ENCODE measurements around the gene ZNF341.
"Not testable (repeated sequence)": the region's sequence is repeated elsewhere in the genome, so short reads cannot be mapped to it uniquely, and the experiment has no call there.

Gene ZNF341

GRCh38 chr20:33753763-33754162 lies 22.0 kb downstream of the ZNF341 start:
- DNase-seq (ENCODE audit: low spot score) = no peak
- TF ChIP-seq, protein P1, sequence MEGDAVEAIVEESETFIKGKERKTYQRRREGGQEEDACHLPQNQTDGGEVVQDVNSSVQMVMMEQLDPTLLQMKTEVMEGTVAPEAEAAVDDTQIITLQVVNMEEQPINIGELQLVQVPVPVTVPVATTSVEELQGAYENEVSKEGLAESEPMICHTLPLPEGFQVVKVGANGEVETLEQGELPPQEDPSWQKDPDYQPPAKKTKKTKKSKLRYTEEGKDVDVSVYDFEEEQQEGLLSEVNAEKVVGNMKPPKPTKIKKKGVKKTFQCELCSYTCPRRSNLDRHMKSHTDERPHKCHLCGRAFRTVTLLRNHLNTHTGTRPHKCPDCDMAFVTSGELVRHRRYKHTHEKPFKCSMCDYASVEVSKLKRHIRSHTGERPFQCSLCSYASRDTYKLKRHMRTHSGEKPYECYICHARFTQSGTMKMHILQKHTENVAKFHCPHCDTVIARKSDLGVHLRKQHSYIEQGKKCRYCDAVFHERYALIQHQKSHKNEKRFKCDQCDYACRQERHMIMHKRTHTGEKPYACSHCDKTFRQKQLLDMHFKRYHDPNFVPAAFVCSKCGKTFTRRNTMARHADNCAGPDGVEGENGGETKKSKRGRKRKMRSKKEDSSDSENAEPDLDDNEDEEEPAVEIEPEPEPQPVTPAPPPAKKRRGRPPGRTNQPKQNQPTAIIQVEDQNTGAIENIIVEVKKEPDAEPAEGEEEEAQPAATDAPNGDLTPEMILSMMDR (IDR thresholded peaks at IDR 0.05; ENCODE audit: borderline replicate concordance, control extremely low read depth, extremely low read depth, insufficient read depth, missing control alignments) = no peak
- in situ Hi-C loops (cut with MboI; ENCODE audit: low sequenced_read_pairs, unreplicated experiment) = no loop called here

- DNase-seq (ENCODE audit: low spot score); in situ Hi-C loops (cut with MboI; ENCODE audit: low sequenced_read_pairs, unreplicated experiment): not testable (repeated sequence)
These were observed 24.2 kb downstream of the ZNF341 start for GRCh38 chr20:33755936-33756490.

GRCh38 chr20:33757046-33757445 lies 25.2 kb downstream of the ZNF341 start:
- DNase-seq (ENCODE audit: low spot score) = no peak
- in situ Hi-C loops (cut with MboI; ENCODE audit: low sequenced_read_pairs, unreplicated experiment) = no loop called here
- TF ChIP-seq, protein P1 (IDR thresholded peaks at IDR 0.05; ENCODE audit: borderline replicate concordance, control extremely low read depth, extremely low read depth, insufficient read depth, missing control alignments) = no peak

DNA sequence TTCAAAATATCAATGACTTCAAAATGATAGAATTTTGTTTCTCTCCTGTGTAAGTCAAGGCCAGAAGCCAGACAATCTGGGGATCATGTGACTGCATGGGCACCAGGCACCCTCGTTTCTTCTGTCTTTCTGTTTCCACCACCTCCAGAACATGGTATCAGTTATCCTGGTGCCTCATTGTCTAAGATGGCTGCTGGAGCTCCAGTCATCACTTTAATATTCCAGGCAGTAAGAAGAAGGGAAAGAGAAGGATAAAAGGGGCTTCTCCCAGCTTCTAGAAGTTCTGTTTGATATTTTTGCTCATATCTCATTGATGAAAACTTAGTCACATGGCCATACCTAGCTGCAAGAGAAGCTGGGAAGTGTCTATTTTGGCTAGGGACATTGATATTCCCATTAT lies 25.7 kb downstream of the ZNF341 start:
- DNase-seq (ENCODE audit: low spot score) = no peak
- TF ChIP-seq, protein P1 (IDR thresholded peaks at IDR 0.05; ENCODE audit: borderline replicate concordance, control extremely low read depth, extremely low read depth, insufficient read depth, missing control alignments) = no peak
- in situ Hi-C loops (cut with MboI; ENCODE audit: low sequenced_read_pairs, unreplicated experiment) = no loop called here

- in situ Hi-C loops (cut with MboI; ENCODE audit: low sequenced_read_pairs, unreplicated experiment) = no loop called here
- no peak for DNase-seq (ENCODE audit: low spot score)
- TF ChIP-seq, protein P1 (IDR thresholded peaks at IDR 0.05; ENCODE audit: borderline replicate concordance, control extremely low read depth, extremely low read depth, insufficient read depth, missing control alignments) = no peak
These were observed 30.0 kb downstream of the ZNF341 start for GRCh38 chr20:33761698-33762250.

DNA sequence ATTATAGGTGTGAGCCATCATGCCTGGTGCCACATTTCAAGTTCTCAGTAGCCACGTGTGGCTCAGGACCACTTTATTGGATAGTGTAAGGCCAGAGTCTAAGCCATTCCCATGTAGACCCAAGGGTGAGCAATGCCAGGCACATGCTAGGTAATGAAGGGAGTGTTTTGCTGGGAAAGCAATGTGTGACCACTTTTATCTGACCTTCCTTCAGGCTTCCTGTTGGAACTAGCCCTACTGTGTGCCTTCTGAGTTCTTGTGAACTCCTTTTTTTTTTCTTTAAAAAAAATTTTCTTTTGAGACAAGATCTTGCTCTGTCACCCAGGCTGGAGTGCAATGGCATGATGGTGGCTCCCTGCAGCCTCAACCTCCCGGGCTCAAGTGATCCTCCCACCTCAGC lies 33.3 kb downstream of the ZNF341 start:
- in situ Hi-C loops (cut with MboI; ENCODE audit: low sequenced_read_pairs, unreplicated experiment) = no loop called here
- DNase-seq (ENCODE audit: low spot score) = no peak
- TF ChIP-seq, protein P1 (IDR thresholded peaks at IDR 0.05; ENCODE audit: borderline replicate concordance, control extremely low read depth, extremely low read depth, insufficient read depth, missing control alignments) = no peak

DNA sequence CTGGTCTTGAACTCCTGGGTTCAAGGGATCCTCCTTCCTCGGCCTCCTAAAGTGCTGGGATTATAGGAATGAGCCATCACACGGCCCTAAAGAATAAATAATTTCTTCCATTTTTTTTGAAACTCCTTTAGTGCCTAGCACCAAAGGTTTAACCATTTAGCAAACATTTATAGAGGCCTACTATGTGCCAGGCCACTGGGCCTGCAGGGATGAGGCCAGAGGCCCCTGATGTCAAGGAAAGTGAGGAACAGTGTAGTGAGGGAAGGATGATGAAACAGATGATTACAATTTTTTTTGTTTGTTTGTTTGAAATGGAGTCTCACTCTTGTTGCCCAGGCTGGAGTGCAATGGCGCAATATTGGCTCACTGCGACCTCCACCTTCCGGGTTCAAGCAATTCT lies 33.8 kb downstream of the ZNF341 start:
- DNase-seq (ENCODE audit: low spot score) = no peak
- in situ Hi-C loops (cut with MboI; ENCODE audit: low sequenced_read_pairs, unreplicated experiment) = no loop called here
- TF ChIP-seq, protein P1 (IDR thresholded peaks at IDR 0.05; ENCODE audit: borderline replicate concordance, control extremely low read depth, extremely low read depth, insufficient read depth, missing control alignments) = no peak
